Mucosa of descending colon (tissue), 3 donors: ENCODE data around the gene TTC12. TPM values are rescaled to one million over a fixed set of nuclear protein-coding genes. Genes with fewer than 3 reads are reported as not detected.

Experiments used
- ATAC-seq: fragments of 200-7000 bp; cut with Tn5 transposase; one replicate; pipeline ENCODE4 v1.9.1; 2020; ENCODE audit warnings: mild to moderate bottlenecking, moderate library complexity
- DNase-seq, 3 donors: peaks; one replicate each; pipeline ENCODE4 v3.0.0-alpha.2; 2020
- H3K36me3 ChIP-seq: fragments of 200-600 bp; one replicate; pipeline ENCODE4 v1.8.0; 2021; ENCODE audit warnings: low read depth, mild to moderate bottlenecking
- H3K4me1 ChIP-seq: fragments of 200-600 bp; one replicate; pipeline ENCODE4 v1.8.0; 2021; ENCODE audit warnings: low read depth, mild to moderate bottlenecking
- H3K4me3 ChIP-seq: fragments of 200-600 bp; one replicate; pipeline ENCODE4 v1.8.0; 2021; ENCODE audit warnings: mild to moderate bottlenecking
- H3K9me3 ChIP-seq: fragments of 200-600 bp; one replicate; pipeline ENCODE4 v1.8.0; 2021; ENCODE audit warnings: mild to moderate bottlenecking
- CTCF ChIP-seq: fragments of 200-600 bp; IDR thresholded peaks from one replicate; pipeline ENCODE4 v1.8.0; 2022; ENCODE audit warnings: antibody characterized with exemption, mild to moderate bottlenecking
- intact Hi-C, 2 donors: fragments of 100-400 bp; cut with DNase I in 1 of 2; cut with micrococcal nuclease in 1 of 2; formaldehyde crosslinking; loops; one replicate each; pipeline versions ENCODE4 v1.11.0 to v1.11.1; 2022; cut with DNase I, micrococcal nuclease
- total RNA-seq, 3 donors: library from RNA; stranded (reverse); fragmentation: NEBNext Ultra II Directional in 2 of 3; extraction: Animal tissue kit (Norgen Biotek cat#: 25700) in 2 of 3; gene quantifications; one replicate each; pipeline versions ENCODE4 v1.2.1 to v1.2.4, GENCODE V29; 2021 to 2023
- donor health status: DM: no; HTN: no; CAD: no; lungs with moderate emphysema.
- donor health status: DM: no; HTN: no; CAD: no.
- donor health status: DM: no; HTN: yes; CAD: no.

The TTC12 gene
- total RNA-seq, 3 donors from 2014 or later, result 13.5 to 20.7 (median 16.6) TPM

DNA sequence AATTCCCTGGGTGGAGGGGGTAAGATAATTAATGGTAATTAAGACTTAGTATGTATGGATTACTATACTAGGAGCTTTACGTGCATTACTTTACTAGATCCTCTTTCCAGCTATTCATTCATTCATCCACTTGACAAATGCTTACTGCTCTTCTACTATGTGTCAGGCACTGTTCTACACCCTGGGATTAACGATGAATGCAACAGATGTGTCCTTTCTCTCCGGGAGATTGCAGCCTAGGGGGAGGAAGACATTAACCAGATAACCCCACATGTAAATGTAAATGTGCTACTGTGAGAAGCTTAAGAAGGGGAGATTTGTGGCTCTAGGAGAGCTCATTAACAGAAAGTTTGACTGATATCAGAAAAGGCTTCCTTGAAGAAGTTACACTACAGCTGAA is 74.9 kb downstream of the TTC12 start:
- peaks cover 9% of the 10 kb centered on the region for H3K4me1 ChIP-seq
- intact Hi-C loops, result no loop called here
- H3K9me3 ChIP-seq, result no peaks in the 10 kb centered on the region
- no peak overlapping the region for H3K4me3 ChIP-seq
- no peak for TF ChIP-seq CTCF
- H3K36me3 ChIP-seq, result no peaks in the 10 kb centered on the region
- no peak for ATAC-seq
- no peak for DNase-seq

GRCh38 chr11:113392236-113392921 is 78.0 kb downstream of the TTC12 start:
- intact Hi-C loops, result no loop called here
- no peak overlapping the region for H3K4me3 ChIP-seq
- ATAC-seq, result no peak

GRCh38 chr11:113393501-113393985 is 79.2 kb downstream of the TTC12 start:
- ATAC-seq, result no peak
- DNase-seq, result no peak
- Histone ChIP-seq H3K9me3 (no peaks in the 10 kb centered on the region), H3K4me3 (no peak overlapping the region), H3K36me3 (no peaks in the 10 kb centered on the region), H3K4me1 (no peaks in the 10 kb centered on the region)
- TF ChIP-seq CTCF, result no peak
- intact Hi-C loops, result no loop called here

More at GRCh38 chr11:113392236-113392921, 78.0 kb downstream of the TTC12 start:
- no peak for TF ChIP-seq CTCF
- DNase-seq, result no peak
- no peaks in the 10 kb centered on the region for H3K36me3 ChIP-seq
- peaks cover 9% of the 10 kb centered on the region for H3K4me1 ChIP-seq
- H3K9me3 ChIP-seq, result no peaks in the 10 kb centered on the region

GRCh38 chr11:113394919-113395318 is 80.5 kb downstream of the TTC12 start:
- intact Hi-C loops, result no loop called here
- H3K9me3 ChIP-seq, result no peaks in the 10 kb centered on the region
- TF ChIP-seq CTCF, result no peak
- DNase-seq (no peak), ATAC-seq (no peak)
- no peak overlapping the region for H3K4me3 ChIP-seq
- no peaks in the 10 kb centered on the region for H3K36me3 ChIP-seq
- no peaks in the 10 kb centered on the region for H3K4me1 ChIP-seq

DNA sequence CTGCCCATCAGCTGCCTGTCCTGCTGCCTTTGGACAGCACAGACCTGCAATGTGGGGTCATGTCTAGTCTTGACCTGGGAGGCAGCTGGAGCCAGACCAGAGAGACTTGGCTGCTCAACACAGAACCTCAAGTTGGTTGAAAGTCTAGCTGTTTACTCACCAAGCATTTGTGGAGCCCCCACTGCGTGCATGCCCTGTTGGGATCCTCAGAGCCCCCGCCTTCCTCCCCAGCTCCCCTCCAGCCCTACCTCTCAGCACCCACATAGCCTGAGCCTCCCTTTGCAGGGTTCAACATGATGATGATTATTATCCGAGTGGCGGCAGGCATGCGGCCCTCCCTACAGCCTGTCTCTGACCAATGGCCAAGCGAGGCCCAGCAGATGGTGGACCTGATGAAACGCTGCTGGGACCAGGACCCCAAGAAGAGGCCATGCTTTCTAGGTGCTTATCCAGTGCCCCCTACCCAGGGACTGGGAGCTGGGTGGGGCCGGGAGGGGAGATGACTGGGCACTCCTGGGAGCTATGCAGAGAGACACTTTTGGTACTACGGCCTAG is 81.5 kb downstream of the TTC12 start:
- intact Hi-C loops, result no loop called here
- no peak for ATAC-seq

More for the DNA sequence above, 81.5 kb downstream of the TTC12 start:
- no peak for DNase-seq
- Histone ChIP-seq H3K4me3 (no peak overlapping the region), H3K4me1 (no peaks in the 10 kb centered on the region), H3K9me3 (no peaks in the 10 kb centered on the region), H3K36me3 (no peaks in the 10 kb centered on the region)
- TF ChIP-seq CTCF, result no peak
